Measurements from ENCODE around the gene UBE2E1. TPM values are rescaled to one million over a fixed set of nuclear protein-coding genes. Genes with fewer than 3 reads are reported as not detected.
A peak's percentile ranks its signal among the peaks of the same experiment; 100 is the strongest.

The UBE2E1 gene
- total and polyA plus RNA-seq, 2 experiments from 2014 or later = 39.9 to 120 TPM

GRCh38 chr3:23761440-23761896 lies 44.3 kb upstream of the UBE2E1 start:
- H2AFZ ChIP-seq = peak overlapping the region; percentile 96
- H3K4me3 Mint-ChIP-seq = no peak overlapping the region

GRCh38 chr3:23762214-23762613 lies 43.5 kb upstream of the UBE2E1 start:
- no peaks in the 10 kb centered on the region for H3K36me3 Mint-ChIP-seq (ENCODE audit: low read depth)
- ATAC-seq = no peak
- Histone ChIP-seq H3K4me3 (no peak overlapping the region), H4K20me1 (replicated peaks; ENCODE audit: insufficient read depth) (no peaks in the 10 kb centered on the region), H3K4me1 (ENCODE audit: insufficient read depth) (peaks cover 50% of the 10 kb centered on the region), H3K27ac (ENCODE audit: low read depth) (no peak overlapping the region), H2AFZ (peak overlapping the region; percentile 96), H3K27me3 (ENCODE audit: insufficient read depth) (no peaks in the 10 kb centered on the region), H3K79me2 (replicated peaks; ENCODE audit: insufficient read depth) (no peaks in the 10 kb centered on the region), H3K9me2 (ENCODE audit: insufficient read depth) (no peaks in the 10 kb centered on the region), H3F3A (replicated peaks; ENCODE audit: low read depth) (peaks cover 6% of the 10 kb centered on the region; the same call in 1 of the 2 replicates), H3K4me2 (no peak overlapping the region), H3K36me3 (ENCODE audit: insufficient read depth) (no peaks in the 10 kb centered on the region)
- DNase-seq (ENCODE audit: low spot score) = no peak
- H3K9me3 Mint-ChIP-seq = no peaks in the 10 kb centered on the region
- no peak overlapping the region for H3K4me3 Mint-ChIP-seq
- peaks cover 43% of the 10 kb centered on the region for H3K4me1 Mint-ChIP-seq
- peaks cover 8% of the 10 kb centered on the region for H3K27me3 Mint-ChIP-seq (ENCODE audit: insufficient read depth, low read depth, poor library complexity)
- H3K27ac Mint-ChIP-seq = no peak overlapping the region
- TF ChIP-seq EZH2 (IDR thresholded peaks at IDR 0.05; ENCODE audit: low read depth, unreplicated experiment) (no peak), EZH2phosphoT487 (IDR thresholded peaks at IDR 0.05; ENCODE audit: unreplicated experiment) (no peak), REST (IDR thresholded peaks at IDR 0.05; ENCODE audit: unreplicated experiment) (no peak), ZNF114 (CRISPR knock-in tag; IDR thresholded peaks at IDR 0.05) (no peak), STAT1 (IDR thresholded peaks at IDR 0.05; ENCODE audit: unreplicated experiment) (no peak), ZNF331 (CRISPR knock-in tag; IDR thresholded peaks at IDR 0.05; ENCODE audit: low read depth) (no peak)

More at GRCh38 chr3:23761440-23761896, 44.3 kb upstream of the UBE2E1 start:
- H3K27ac ChIP-seq (ENCODE audit: low read depth) = no peak overlapping the region
- H4K20me1 ChIP-seq (replicated peaks; ENCODE audit: insufficient read depth) = no peaks in the 10 kb centered on the region
- H3K27me3 ChIP-seq (ENCODE audit: insufficient read depth) = no peaks in the 10 kb centered on the region
- no peaks in the 10 kb centered on the region for H3K9me2 ChIP-seq (ENCODE audit: insufficient read depth)
- DNase-seq (ENCODE audit: low spot score) (peak; percentile 76), ATAC-seq (peak; percentile 81)
- H3K27me3 Mint-ChIP-seq (ENCODE audit: insufficient read depth, low read depth, poor library complexity) = peaks cover 6% of the 10 kb centered on the region
- H3K4me2 ChIP-seq = peak overlapping the region; percentile 69
- H3K36me3 Mint-ChIP-seq (ENCODE audit: low read depth) = no peaks in the 10 kb centered on the region
- H3K4me1 Mint-ChIP-seq = peaks cover 42% of the 10 kb centered on the region
- no peaks in the 10 kb centered on the region for H3K36me3 ChIP-seq (ENCODE audit: insufficient read depth)
- peaks cover 49% of the 10 kb centered on the region for H3K4me1 ChIP-seq (ENCODE audit: insufficient read depth)
- H3K4me3 ChIP-seq = no peak overlapping the region
- H3K27ac Mint-ChIP-seq = peak overlapping the region; percentile 63; the same call in 1 of the 2 replicates
- no peak for TF ChIP-seq NANOG (IDR thresholded peaks at IDR 0.05; ENCODE audit: borderline replicate concordance)
- no peak for TF ChIP-seq STAT1 (IDR thresholded peaks at IDR 0.05; ENCODE audit: unreplicated experiment)
- no peak for TF ChIP-seq POLR2AphosphoS5 (IDR thresholded peaks at IDR 0.05; ENCODE audit: low read depth)
- no peak for TF ChIP-seq ETS1 (IDR thresholded peaks at IDR 0.05)
- peak; percentile 62 to 64 for TF ChIP-seq CTCF (conservative IDR thresholded peaks at IDR 0.05; ENCODE audit: low read depth in 2 of 2)
- peaks cover 6% of the 10 kb centered on the region; the same call in 1 of the 2 replicates for H3F3A ChIP-seq (replicated peaks; ENCODE audit: low read depth)
- H3K79me2 ChIP-seq (replicated peaks; ENCODE audit: insufficient read depth) = no peaks in the 10 kb centered on the region
- H3K9me3 Mint-ChIP-seq = no peaks in the 10 kb centered on the region

All from GM23338 (cell line).